Tibial nerve (tissue), 4 donors: ENCODE results near the gene IL22RA1. TPM values are rescaled to one million over a fixed set of nuclear protein-coding genes. Genes with fewer than 3 reads are reported as not detected.

Experiments
- DNase-seq, 2 donors: peaks; one replicate each; pipeline ENCODE4 v3.0.0-alpha.2; 2019; ENCODE audit warnings: low spot score in 2 of 2
- H3K27ac ChIP-seq, 4 donors: fragments of 200-600 bp; sonication (generic) in 3 of 4; one replicate each; pipeline ENCODE4 v1.5.1; 2017 to 2019; ENCODE audit warnings: mild to moderate bottlenecking in 1 of 4
- H3K27me3 ChIP-seq, 2 donors: fragments of 200-600 bp; sonication (generic) in 1 of 2; one replicate each; pipeline versions ENCODE4 v1.5.1 to v1.6.0; 2017 to 2019
- H3K36me3 ChIP-seq, 3 donors: fragments of 200-600 bp; sonication (generic); one replicate each; pipeline ENCODE4 v1.5.1; 2018 to 2019
- H3K4me1 ChIP-seq, 4 donors: fragments of 200-600 bp; sonication (generic) in 3 of 4; one replicate each; pipeline ENCODE4 v1.5.1; 2017 to 2019
- H3K4me3 ChIP-seq, 4 donors: fragments of 200-600 bp; sonication (generic) in 3 of 4; one replicate each; pipeline ENCODE4 v1.5.1; 2017 to 2019; ENCODE audit warnings: mild to moderate bottlenecking in 1 of 4, moderate library complexity in 1 of 4
- H3K9me3 ChIP-seq, 4 donors: fragments of 200-600 bp; sonication (generic) in 3 of 4; one replicate each; pipeline ENCODE4 v1.5.1; 2017 to 2019
- EP300 ChIP-seq, 2 donors: sonication (generic); formaldehyde crosslinking; IDR thresholded peaks; one replicate each; pipeline ENCODE4 v1.6.1; 2017; ENCODE audit warnings: antibody characterized with exemption in 2 of 2, mild to moderate bottlenecking in 1 of 2
- POLR2A ChIP-seq, 2 donors: fragments of 450-650 bp; IDR thresholded peaks; one replicate each; pipeline ENCODE4 v1.6.1; 2017; ENCODE audit warnings: antibody characterized with exemption in 2 of 2, mild to moderate bottlenecking in 2 of 2, moderate library complexity in 2 of 2
- WGBS, 2 donors: methylation state at CpG; one replicate each; pipeline ENCODE4 v1.1.5; 2018; 5-methylcytosine and 5-hydroxymethylcytosine counted together
- total RNA-seq, 4 donors: library from RNA; depleted of rRNA; stranded (reverse); fragments of >200 nt; gene quantifications; one replicate each; pipeline ENCODE4 v1.1.0, GENCODE V29; 2016
- TF ChIP-seq, protein P1 (sequence below), 5 experiments: fragments of 200-600 bp in 3 of 5; fragments of 450-650 bp in 2 of 5; sonication (generic) in 3 of 5; IDR thresholded peaks; one replicate each; pipeline ENCODE4 v1.5.1; 2016 to 2019; ENCODE audit warnings: antibody characterized with exemption in 5 of 5, mild to moderate bottlenecking in 3 of 5, moderate library complexity in 2 of 5

The IL22RA1 gene
- total RNA-seq, 4 donors from 2014 or later: not detected

GRCh38 chr1:24181619-24182018 lies 38.7 kb upstream of the IL22RA1 start:
- no peak for DNase-seq
- TF ChIP-seq EP300 (IDR thresholded peaks at IDR 0.05): no peak
- Histone ChIP-seq H3K4me1 (peaks cover 0 to under 1% (median 0%) of the 10 kb centered on the region in 4 donors), H3K36me3 (no peaks in the 10 kb centered on the region), H3K9me3 (no peaks in the 10 kb centered on the region), H3K27me3 (peaks cover 0 to 12% of the 10 kb centered on the region in 2 donors), H3K27ac (no peak overlapping the region), H3K4me3 (no peak overlapping the region)
- WGBS, 2 donors: 63 to 78% methylated on average over 5 of the region's 5 CpGs

- Histone ChIP-seq H3K36me3 (no peaks in the 10 kb centered on the region), H3K27me3 (peaks cover 0 to 3% of the 10 kb centered on the region in 2 donors), H3K4me3 (no peak overlapping the region), H3K27ac (no peak overlapping the region), H3K9me3 (no peaks in the 10 kb centered on the region), H3K4me1 (no peaks in the 10 kb centered on the region)
- no peak for TF ChIP-seq POLR2A (IDR thresholded peaks at IDR 0.05)
- no peak for TF ChIP-seq EP300 (IDR thresholded peaks at IDR 0.05)
- TF ChIP-seq, protein P1, sequence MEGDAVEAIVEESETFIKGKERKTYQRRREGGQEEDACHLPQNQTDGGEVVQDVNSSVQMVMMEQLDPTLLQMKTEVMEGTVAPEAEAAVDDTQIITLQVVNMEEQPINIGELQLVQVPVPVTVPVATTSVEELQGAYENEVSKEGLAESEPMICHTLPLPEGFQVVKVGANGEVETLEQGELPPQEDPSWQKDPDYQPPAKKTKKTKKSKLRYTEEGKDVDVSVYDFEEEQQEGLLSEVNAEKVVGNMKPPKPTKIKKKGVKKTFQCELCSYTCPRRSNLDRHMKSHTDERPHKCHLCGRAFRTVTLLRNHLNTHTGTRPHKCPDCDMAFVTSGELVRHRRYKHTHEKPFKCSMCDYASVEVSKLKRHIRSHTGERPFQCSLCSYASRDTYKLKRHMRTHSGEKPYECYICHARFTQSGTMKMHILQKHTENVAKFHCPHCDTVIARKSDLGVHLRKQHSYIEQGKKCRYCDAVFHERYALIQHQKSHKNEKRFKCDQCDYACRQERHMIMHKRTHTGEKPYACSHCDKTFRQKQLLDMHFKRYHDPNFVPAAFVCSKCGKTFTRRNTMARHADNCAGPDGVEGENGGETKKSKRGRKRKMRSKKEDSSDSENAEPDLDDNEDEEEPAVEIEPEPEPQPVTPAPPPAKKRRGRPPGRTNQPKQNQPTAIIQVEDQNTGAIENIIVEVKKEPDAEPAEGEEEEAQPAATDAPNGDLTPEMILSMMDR (IDR thresholded peaks at IDR 0.05): no peak
- DNase-seq: no peak
- WGBS, 2 donors: 80 to 91% methylated on average over 4 of the region's 6 CpGs
Measured at GRCh38 chr1:24180676-24181075, 37.7 kb upstream of the IL22RA1 start.

- DNase-seq: no peak
- Histone ChIP-seq H3K27ac (no peak overlapping the region), H3K9me3 (no peaks in the 10 kb centered on the region), H3K4me1 (no peaks in the 10 kb centered on the region), H3K36me3 (no peaks in the 10 kb centered on the region), H3K4me3 (no peak overlapping the region), H3K27me3 (no peaks in the 10 kb centered on the region)
- TF ChIP-seq POLR2A (IDR thresholded peaks at IDR 0.05) (no peak), EP300 (IDR thresholded peaks at IDR 0.05) (no peak)
- TF ChIP-seq, protein P1 (IDR thresholded peaks at IDR 0.05): no peak
- 82% methylated on average over 10 of the region's 10 CpGs for WGBS, 2 donors
Measured at GRCh38 chr1:24179251-24179840, 36.4 kb upstream of the IL22RA1 start.

DNA sequence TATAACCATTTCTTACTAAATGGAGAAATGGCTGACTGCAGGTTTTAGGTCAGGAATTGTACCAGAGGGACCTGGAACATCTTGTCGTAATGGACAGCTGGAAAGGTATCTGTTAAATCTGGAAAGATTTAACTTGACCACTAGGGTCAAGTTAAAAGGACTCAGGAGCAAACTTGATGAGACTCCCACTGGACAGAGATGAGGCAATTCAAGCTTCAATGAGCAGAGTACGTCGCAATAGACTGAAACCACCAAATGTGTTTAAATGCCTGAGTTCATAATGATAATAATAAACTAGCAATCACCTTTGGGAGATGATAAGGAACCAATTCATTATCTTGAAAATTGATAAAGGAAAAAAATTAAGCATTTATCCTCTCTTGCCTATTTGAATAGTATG lies 35.5 kb upstream of the IL22RA1 start:
- Histone ChIP-seq H3K27ac (no peak overlapping the region), H3K4me3 (no peak overlapping the region), H3K4me1 (no peaks in the 10 kb centered on the region), H3K36me3 (no peaks in the 10 kb centered on the region), H3K9me3 (no peaks in the 10 kb centered on the region), H3K27me3 (no peaks in the 10 kb centered on the region)
- no peak for DNase-seq
- TF ChIP-seq POLR2A (IDR thresholded peaks at IDR 0.05) (no peak), EP300 (IDR thresholded peaks at IDR 0.05) (no peak)
- TF ChIP-seq, protein P1 (IDR thresholded peaks at IDR 0.05): no peak
- WGBS, 2 donors: 65 to 68% methylated on average over 3 of the region's 3 CpGs

GRCh38 chr1:24177161-24177560 lies 34.2 kb upstream of the IL22RA1 start:
- Histone ChIP-seq H3K9me3 (peaks cover 0 to 3% (median 0%) of the 10 kb centered on the region in 4 donors), H3K36me3 (no peaks in the 10 kb centered on the region), H3K27ac (no peak overlapping the region), H3K4me3 (no peak overlapping the region), H3K4me1 (no peaks in the 10 kb centered on the region), H3K27me3 (no peaks in the 10 kb centered on the region)
- no peak for DNase-seq
- 89% methylated on average over 10 of the region's 10 CpGs for WGBS, 2 donors
- TF ChIP-seq POLR2A (IDR thresholded peaks at IDR 0.05): no peak
- no peak for TF ChIP-seq EP300 (IDR thresholded peaks at IDR 0.05)
- TF ChIP-seq, protein P1 (IDR thresholded peaks at IDR 0.05): no peak
